NB4 (cell line): ENCODE measurements around the gene RYR2.

ENCODE experiments used
- DNase-seq: peaks from one replicate; pipeline ENCODE4 v3.0.0; 2010; ENCODE audit warnings: low read depth
- H3K4me3 ChIP-seq: one replicate; pipeline ENCODE4 v1.5.1; 2011; ENCODE audit warnings: mild to moderate bottlenecking, low read depth, low read length, moderate library complexity
- MYC ChIP-seq: IDR thresholded peaks from 2 replicates; pipeline ENCODE4 v1.6.1; 2011; ENCODE audit warnings: low read depth, low read length
- POLR2A ChIP-seq: IDR thresholded peaks from 2 replicates; pipeline ENCODE4 v1.6.1; 2011; ENCODE audit warnings: mild to moderate bottlenecking; ENCODE audit not compliant: insufficient read length; ENCODE audit errors: extremely low read depth
- TF ChIP-seq, protein P1 (sequence below): IDR thresholded peaks from one replicate; pipeline ENCODE4 v1.5.1; 2012; ENCODE audit warnings: low read depth, low read length
- TF ChIP-seq, protein P2 (sequence below): IDR thresholded peaks from 2 replicates; pipeline ENCODE4 v1.6.1; 2011; ENCODE audit warnings: low read depth, low read length

Gene RYR2

DNA sequence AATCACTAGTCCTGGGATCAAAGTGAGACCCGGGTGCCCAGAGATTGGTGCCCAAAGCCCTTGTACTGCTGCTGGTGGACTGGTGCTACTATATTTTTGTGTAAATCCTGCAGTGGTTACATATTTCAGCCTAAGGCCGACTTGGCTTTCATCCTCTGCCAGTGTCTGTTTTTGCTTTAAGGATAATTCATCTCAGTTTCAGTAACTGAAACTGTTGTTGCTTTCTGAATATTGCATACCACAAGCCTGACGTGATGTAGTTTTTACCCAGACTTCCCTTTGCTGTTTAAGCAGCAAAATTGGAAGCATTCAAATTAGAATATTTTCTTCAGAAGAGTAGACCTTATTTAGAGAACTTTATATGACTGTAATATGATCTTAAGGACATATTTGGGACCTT, 341.8 kb downstream of the RYR2 start:
- no peak overlapping the region for H3K4me3 ChIP-seq
- DNase-seq = no peak
- TF ChIP-seq MYC (no peak), POLR2A (no peak)
- TF ChIP-seq, protein P1, sequence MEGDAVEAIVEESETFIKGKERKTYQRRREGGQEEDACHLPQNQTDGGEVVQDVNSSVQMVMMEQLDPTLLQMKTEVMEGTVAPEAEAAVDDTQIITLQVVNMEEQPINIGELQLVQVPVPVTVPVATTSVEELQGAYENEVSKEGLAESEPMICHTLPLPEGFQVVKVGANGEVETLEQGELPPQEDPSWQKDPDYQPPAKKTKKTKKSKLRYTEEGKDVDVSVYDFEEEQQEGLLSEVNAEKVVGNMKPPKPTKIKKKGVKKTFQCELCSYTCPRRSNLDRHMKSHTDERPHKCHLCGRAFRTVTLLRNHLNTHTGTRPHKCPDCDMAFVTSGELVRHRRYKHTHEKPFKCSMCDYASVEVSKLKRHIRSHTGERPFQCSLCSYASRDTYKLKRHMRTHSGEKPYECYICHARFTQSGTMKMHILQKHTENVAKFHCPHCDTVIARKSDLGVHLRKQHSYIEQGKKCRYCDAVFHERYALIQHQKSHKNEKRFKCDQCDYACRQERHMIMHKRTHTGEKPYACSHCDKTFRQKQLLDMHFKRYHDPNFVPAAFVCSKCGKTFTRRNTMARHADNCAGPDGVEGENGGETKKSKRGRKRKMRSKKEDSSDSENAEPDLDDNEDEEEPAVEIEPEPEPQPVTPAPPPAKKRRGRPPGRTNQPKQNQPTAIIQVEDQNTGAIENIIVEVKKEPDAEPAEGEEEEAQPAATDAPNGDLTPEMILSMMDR = no peak
- TF ChIP-seq, protein P2, sequence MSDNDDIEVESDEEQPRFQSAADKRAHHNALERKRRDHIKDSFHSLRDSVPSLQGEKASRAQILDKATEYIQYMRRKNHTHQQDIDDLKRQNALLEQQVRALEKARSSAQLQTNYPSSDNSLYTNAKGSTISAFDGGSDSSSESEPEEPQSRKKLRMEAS = no peak

DNA sequence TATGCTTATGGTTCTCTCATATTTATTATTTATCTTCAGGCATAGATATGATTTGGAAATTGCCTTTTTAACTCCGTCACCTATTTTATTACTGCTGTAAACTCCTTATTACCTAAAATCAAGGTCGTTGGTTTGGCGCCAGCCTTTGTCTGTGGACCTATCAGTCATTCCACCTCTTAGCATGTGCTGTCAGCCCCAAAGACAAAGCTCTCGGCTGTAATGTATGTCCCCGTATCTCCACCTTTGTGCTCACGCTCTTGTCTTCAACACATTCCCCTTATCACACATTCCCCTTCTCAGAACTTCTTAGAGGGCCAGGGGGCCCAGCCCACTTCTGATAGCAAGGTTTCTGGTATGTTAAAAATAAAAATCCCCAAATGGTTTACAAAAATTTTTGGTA, 342.2 kb downstream of the RYR2 start:
- no peak for DNase-seq
- no peak for TF ChIP-seq MYC
- TF ChIP-seq, protein P1 = no peak
- no peak overlapping the region for H3K4me3 ChIP-seq

DNA sequence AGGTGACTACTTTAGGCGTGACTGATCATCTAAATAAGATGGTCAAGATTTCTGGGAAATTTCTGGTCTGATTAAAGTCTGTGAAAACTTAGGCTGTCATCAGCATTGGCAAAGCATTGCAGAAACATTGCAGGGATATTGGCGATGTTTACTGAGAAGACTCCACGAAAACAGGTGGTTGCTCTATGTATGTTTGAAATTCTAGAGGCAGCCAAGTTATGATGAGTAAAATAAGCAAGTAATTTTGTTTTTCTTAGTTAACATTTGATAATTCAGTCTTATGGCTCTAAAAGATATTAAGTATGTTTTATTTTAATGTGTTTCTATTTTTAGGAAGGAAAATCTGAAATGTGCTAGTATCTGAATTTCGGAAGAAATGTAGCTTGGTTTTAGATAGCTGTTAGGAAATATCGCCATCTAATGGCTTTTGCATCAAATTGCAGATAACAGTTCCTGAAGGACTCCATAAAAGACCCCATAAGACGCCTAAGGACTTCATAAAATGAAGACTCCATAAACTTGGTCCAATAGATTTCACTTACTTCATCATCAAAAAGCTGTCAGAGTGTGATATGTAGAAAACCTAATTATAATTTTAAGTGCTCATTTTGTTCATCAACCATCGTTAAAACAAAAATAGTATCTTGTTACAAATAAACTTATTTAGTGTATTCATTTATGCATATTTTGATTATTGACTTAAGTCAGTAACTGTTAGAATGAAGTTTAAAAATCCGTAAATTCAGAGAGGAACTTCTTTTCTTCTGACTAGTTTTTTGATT, 344.6 kb downstream of the RYR2 start:
- TF ChIP-seq MYC = no peak
- TF ChIP-seq POLR2A = no peak
- TF ChIP-seq, protein P1 = peak; percentile 55
- TF ChIP-seq, protein P2 = no peak
- H3K4me3 ChIP-seq = no peak overlapping the region
- DNase-seq = peak; percentile 44

DNA sequence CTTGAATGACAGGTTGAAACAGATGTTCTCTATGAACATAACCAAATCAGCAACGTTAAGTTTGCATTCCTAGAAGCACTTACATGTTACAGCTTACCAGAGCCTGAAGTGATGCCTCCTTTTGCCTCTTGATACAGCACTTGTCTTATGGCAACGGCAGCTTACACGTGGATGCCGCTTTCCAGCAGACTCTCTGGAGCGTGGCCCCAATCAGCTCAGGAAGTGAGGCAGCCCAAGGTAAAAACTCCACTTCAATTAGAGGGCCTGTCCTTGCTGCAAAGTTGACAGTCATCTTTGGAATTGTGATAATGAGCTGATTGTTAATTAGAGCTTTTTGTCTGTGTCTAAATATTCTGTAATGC, 345.1 kb downstream of the RYR2 start:
- TF ChIP-seq MYC (no peak), POLR2A (no peak)
- TF ChIP-seq, protein P2 = no peak
- TF ChIP-seq, protein P1 = no peak
- no peak overlapping the region for H3K4me3 ChIP-seq
- DNase-seq = no peak

DNA sequence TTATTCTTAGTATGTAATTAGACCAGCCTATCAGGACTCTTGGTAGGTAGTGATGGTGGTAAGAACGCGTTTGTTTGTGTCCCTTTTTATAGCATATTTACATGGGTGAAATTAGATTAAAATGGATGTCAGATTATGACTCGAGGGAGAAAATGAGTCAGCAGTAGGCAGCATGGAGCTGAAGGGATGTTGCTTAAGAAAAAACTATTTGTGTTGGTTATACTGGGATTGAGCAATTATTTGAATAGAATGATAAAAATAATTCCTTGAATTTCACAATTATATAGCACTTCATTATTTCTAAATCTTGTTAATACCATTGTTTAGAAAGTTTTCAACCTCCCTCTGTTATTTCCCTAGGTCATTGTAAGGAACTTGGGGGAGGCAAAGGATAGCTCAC, 348.8 kb downstream of the RYR2 start:
- H3K4me3 ChIP-seq = no peak overlapping the region
- DNase-seq = peak; percentile 6
- TF ChIP-seq, protein P1 = no peak
- TF ChIP-seq POLR2A (no peak), MYC (no peak)
- TF ChIP-seq, protein P2 = no peak
